GM13977 (cell line): Measurements from ENCODE around the gene SMIM33.
A peak's percentile ranks its signal among the peaks of the same experiment; 100 is the strongest.

Source experiments
- DNase-seq: peaks from one replicate; pipeline ENCODE4 v3.0.0; 2012; ENCODE audit warnings: low spot score
- CTCF ChIP-seq: IDR thresholded peaks from 2 replicates; pipeline ENCODE4 v1.5.1; 2012; ENCODE audit warnings: mild to moderate bottlenecking, control low read depth; ENCODE audit not compliant: insufficient read depth; ENCODE audit errors: extremely low read depth, missing control alignments
- in situ Hi-C: fragments of 300-500 bp; cut with MboI; formaldehyde crosslinking; loops from one replicate; pipeline ENCODE4 v1.12.0; 2022; ENCODE audit warnings: low sequenced_read_pairs, low pct_unique_long_range_greater_than_20kb, mixed read lengths, inconsistent platforms; ENCODE audit not compliant: unreplicated experiment

The SMIM33 gene

GRCh38 chr5:139470821-139471300 lies at the start of gene SMIM33:
SMIM33 (plus strand) TSS chr5:139471004; CDS start chr5:139471122, 118 bp downstream.
- in situ Hi-C loops, result no loop called here
- no peak for DNase-seq
- TF ChIP-seq CTCF, result no peak

- in situ Hi-C loops, result loop anchor here (5.0 kb wide), 1 partner anchor 95 kb away; no protein-coding TSS in a partner anchor
- DNase-seq, result peak; percentile 81
- peak; percentile 87 for TF ChIP-seq CTCF
These were observed 48.4 kb upstream of the SMIM33 start for GRCh38 chr5:139422307-139422893.

GRCh38 chr5:139425497-139425896 lies 45.3 kb upstream of the SMIM33 start:
- no peak for DNase-seq
- TF ChIP-seq CTCF, result no peak
- in situ Hi-C loops, result no loop called here

GRCh38 chr5:139426203-139426885 lies 44.5 kb upstream of the SMIM33 start:
- in situ Hi-C loops, result no loop called here
- DNase-seq, result no peak
- TF ChIP-seq CTCF, result no peak

- DNase-seq, result no peak
- in situ Hi-C loops, result no loop called here
- no peak for TF ChIP-seq CTCF
These were observed 40.8 kb upstream of the SMIM33 start for GRCh38 chr5:139430015-139430414.

GRCh38 chr5:139431706-139432105 lies 39.1 kb upstream of the SMIM33 start:
- TF ChIP-seq CTCF, result no peak
- no peak for DNase-seq
- in situ Hi-C loops, result no loop called here
